ENCODE results near the gene PDCD1.

- TF ChIP-seq CTCF (IDR thresholded peaks at IDR 0.05; ENCODE audit: poor library complexity): no peak
- TF ChIP-seq EZH2 (IDR thresholded peaks at IDR 0.05; ENCODE audit: borderline replicate concordance): no peak
Measured at GRCh38 chr2:241896746-241897201, 38.1 kb upstream of the PDCD1 start.
